ENCODE results near the gene JAKMIP2.

The JAKMIP2 gene

GRCh38 chr5:147821766-147822165 lies 39.2 kb upstream of the JAKMIP2 start:
- in situ Hi-C loops (cut with HindIII; ENCODE audit: low pct_ligation_motif_present, low sequenced_read_pairs), result no loop called here
- DNase-seq, result no peak
- no peaks in the 10 kb centered on the region for H3K27me3 ChIP-seq (replicated peaks)
- no peak for TF ChIP-seq CTCF (IDR thresholded peaks at IDR 0.05; ENCODE audit: low read depth, low read length, missing control alignments)
- no peaks in the 10 kb centered on the region for H3K36me3 ChIP-seq (replicated peaks)
- H3K27ac ChIP-seq, result no peak overlapping the region
- no peak overlapping the region for H3K4me3 ChIP-seq (ENCODE audit: low read depth, low read length)

- no peak overlapping the region for H3K27ac ChIP-seq
- no peaks in the 10 kb centered on the region for H3K36me3 ChIP-seq (replicated peaks)
- no peak for DNase-seq
- in situ Hi-C loops (cut with HindIII; ENCODE audit: low pct_ligation_motif_present, low sequenced_read_pairs), result no loop called here
- TF ChIP-seq CTCF (IDR thresholded peaks at IDR 0.05; ENCODE audit: low read depth, low read length, missing control alignments), result no peak
- H3K4me3 ChIP-seq (ENCODE audit: low read depth, low read length), result no peak overlapping the region
- no peaks in the 10 kb centered on the region for H3K27me3 ChIP-seq (replicated peaks)
These were observed 36.8 kb upstream of the JAKMIP2 start for GRCh38 chr5:147819261-147819770.

- no peak overlapping the region for H3K27ac ChIP-seq
- H3K36me3 ChIP-seq (replicated peaks), result no peaks in the 10 kb centered on the region
- TF ChIP-seq CTCF (IDR thresholded peaks at IDR 0.05; ENCODE audit: low read depth, low read length, missing control alignments), result no peak
- DNase-seq, result no peak
- in situ Hi-C loops (cut with HindIII; ENCODE audit: low pct_ligation_motif_present, low sequenced_read_pairs), result no loop called here
- no peaks in the 10 kb centered on the region for H3K27me3 ChIP-seq (replicated peaks)
- H3K4me3 ChIP-seq (ENCODE audit: low read depth, low read length), result no peak overlapping the region
These were observed 35.8 kb upstream of the JAKMIP2 start for GRCh38 chr5:147818290-147818689.

- TF ChIP-seq CTCF (IDR thresholded peaks at IDR 0.05; ENCODE audit: low read depth, low read length, missing control alignments), result no peak
These were observed 31.2 kb upstream of the JAKMIP2 start for GRCh38 chr5:147813696-147814095.

GRCh38 chr5:147809830-147810666 lies 27.5 kb upstream of the JAKMIP2 start:
- Histone ChIP-seq H3K36me3 (replicated peaks) (no peaks in the 10 kb centered on the region), H3K27me3 (replicated peaks) (no peaks in the 10 kb centered on the region), H3K4me3 (ENCODE audit: low read depth, low read length) (no peak overlapping the region), H3K27ac (no peak overlapping the region)
- DNase-seq, result no peak
- TF ChIP-seq CTCF (IDR thresholded peaks at IDR 0.05; ENCODE audit: low read depth, low read length, missing control alignments), result no peak
- in situ Hi-C loops (cut with HindIII; ENCODE audit: low pct_ligation_motif_present, low sequenced_read_pairs), result no loop called here

More at GRCh38 chr5:147813696-147814095, 31.2 kb upstream of the JAKMIP2 start:
- in situ Hi-C loops (cut with HindIII; ENCODE audit: low pct_ligation_motif_present, low sequenced_read_pairs), result no loop called here
- H3K4me3 ChIP-seq (ENCODE audit: low read depth, low read length), result no peak overlapping the region
- H3K36me3 ChIP-seq (replicated peaks), result no peaks in the 10 kb centered on the region
- DNase-seq, result no peak
- H3K27ac ChIP-seq, result no peak overlapping the region
- H3K27me3 ChIP-seq (replicated peaks), result no peaks in the 10 kb centered on the region

All from brain microvascular endothelial cell (primary cell).